Neural crest cell (in vitro differentiated cells): ENCODE data around the gene CALR3. TPM values are rescaled to one million over a fixed set of nuclear protein-coding genes. Genes with fewer than 3 reads are reported as not detected.
"Not testable (repeated sequence)": the region's sequence is repeated elsewhere in the genome, so short reads cannot be mapped to it uniquely, and the experiment has no call there.

Experiments
- DNase-seq: peaks from one replicate; pipeline ENCODE4 v3.0.0; 2021; ENCODE audit warnings: low read depth, mixed read lengths, low spot score
- H3K27ac Mint-ChIP-seq: one replicate; pipeline ENCODE4 v1.8.0; 2021; ENCODE audit warnings: mild to moderate bottlenecking, mixed read lengths; ENCODE audit not compliant: unreplicated experiment
- H3K27me3 Mint-ChIP-seq: 2 replicates; pipeline ENCODE4 v1.8.0; 2021; ENCODE audit warnings: low read depth, mild to moderate bottlenecking, mixed read lengths
- H3K36me3 Mint-ChIP-seq: 2 replicates; pipeline ENCODE4 v1.8.0; 2021; ENCODE audit warnings: low read depth, mild to moderate bottlenecking, mixed read lengths
- H3K4me1 Mint-ChIP-seq: 2 replicates; pipeline ENCODE4 v1.8.0; 2021; ENCODE audit warnings: mixed read lengths
- H3K4me3 Mint-ChIP-seq: one replicate; pipeline ENCODE4 v1.8.0; 2021; ENCODE audit warnings: mild to moderate bottlenecking, mixed read lengths
- H3K9me3 Mint-ChIP-seq: 2 replicates; pipeline ENCODE4 v1.8.0; 2021; ENCODE audit warnings: mixed read lengths
- total RNA-seq: library from RNA; stranded (reverse); gene quantifications from 2 replicates; pipeline ENCODE4 v1.2.1, GENCODE V29; 2021
- TF ChIP-seq, protein P1 (sequence below): fragments of 200-600 bp; sonication (generic); conservative IDR thresholded peaks from 2 replicates; pipeline ENCODE4 v1.5.0; 2021; ENCODE audit warnings: antibody characterized with exemption, mild to moderate bottlenecking

The CALR3 gene
- total RNA-seq, 1 donor from 2014 or later, result not detected

DNA sequence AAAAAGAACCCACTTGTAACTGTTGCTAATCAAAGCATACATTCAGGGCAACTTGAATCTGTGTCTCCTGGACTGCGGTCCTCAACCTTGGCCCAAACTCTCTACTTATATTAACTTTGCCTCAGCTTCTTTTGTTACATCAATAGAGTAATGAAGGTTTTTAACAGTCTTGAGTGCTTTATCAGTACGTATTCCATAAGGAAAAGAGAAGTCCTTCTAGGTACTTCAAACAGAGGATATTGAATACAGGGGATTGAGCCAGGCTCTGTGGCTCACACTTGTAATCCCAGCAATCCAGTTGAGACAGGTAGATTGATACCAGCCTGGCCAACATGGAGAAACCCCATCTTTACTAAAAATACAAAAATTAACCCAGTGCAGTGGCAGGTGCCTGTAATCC, 23.0 kb downstream of the CALR3 start:
- TF ChIP-seq, protein P1, sequence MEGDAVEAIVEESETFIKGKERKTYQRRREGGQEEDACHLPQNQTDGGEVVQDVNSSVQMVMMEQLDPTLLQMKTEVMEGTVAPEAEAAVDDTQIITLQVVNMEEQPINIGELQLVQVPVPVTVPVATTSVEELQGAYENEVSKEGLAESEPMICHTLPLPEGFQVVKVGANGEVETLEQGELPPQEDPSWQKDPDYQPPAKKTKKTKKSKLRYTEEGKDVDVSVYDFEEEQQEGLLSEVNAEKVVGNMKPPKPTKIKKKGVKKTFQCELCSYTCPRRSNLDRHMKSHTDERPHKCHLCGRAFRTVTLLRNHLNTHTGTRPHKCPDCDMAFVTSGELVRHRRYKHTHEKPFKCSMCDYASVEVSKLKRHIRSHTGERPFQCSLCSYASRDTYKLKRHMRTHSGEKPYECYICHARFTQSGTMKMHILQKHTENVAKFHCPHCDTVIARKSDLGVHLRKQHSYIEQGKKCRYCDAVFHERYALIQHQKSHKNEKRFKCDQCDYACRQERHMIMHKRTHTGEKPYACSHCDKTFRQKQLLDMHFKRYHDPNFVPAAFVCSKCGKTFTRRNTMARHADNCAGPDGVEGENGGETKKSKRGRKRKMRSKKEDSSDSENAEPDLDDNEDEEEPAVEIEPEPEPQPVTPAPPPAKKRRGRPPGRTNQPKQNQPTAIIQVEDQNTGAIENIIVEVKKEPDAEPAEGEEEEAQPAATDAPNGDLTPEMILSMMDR, result no peak
- no peaks in the 10 kb centered on the region for H3K9me3 Mint-ChIP-seq
- H3K4me1 Mint-ChIP-seq, result peaks cover 28% of the 10 kb centered on the region
- DNase-seq, result no peak
- H3K36me3 Mint-ChIP-seq, result no peaks in the 10 kb centered on the region
- no peaks in the 10 kb centered on the region for H3K27me3 Mint-ChIP-seq
- H3K4me3 Mint-ChIP-seq, result peak overlapping the region; percentile 86
- H3K27ac Mint-ChIP-seq, result no peak overlapping the region

GRCh38 chr19:16472559-16472899, 23.4 kb downstream of the CALR3 start:
- H3K4me3 Mint-ChIP-seq, result peak overlapping the region; percentile 86
- H3K27ac Mint-ChIP-seq, H3K27me3 Mint-ChIP-seq, DNase-seq, H3K36me3 Mint-ChIP-seq, H3K9me3 Mint-ChIP-seq: not testable (repeated sequence)
- H3K4me1 Mint-ChIP-seq, result peaks cover 32% of the 10 kb centered on the region

DNA sequence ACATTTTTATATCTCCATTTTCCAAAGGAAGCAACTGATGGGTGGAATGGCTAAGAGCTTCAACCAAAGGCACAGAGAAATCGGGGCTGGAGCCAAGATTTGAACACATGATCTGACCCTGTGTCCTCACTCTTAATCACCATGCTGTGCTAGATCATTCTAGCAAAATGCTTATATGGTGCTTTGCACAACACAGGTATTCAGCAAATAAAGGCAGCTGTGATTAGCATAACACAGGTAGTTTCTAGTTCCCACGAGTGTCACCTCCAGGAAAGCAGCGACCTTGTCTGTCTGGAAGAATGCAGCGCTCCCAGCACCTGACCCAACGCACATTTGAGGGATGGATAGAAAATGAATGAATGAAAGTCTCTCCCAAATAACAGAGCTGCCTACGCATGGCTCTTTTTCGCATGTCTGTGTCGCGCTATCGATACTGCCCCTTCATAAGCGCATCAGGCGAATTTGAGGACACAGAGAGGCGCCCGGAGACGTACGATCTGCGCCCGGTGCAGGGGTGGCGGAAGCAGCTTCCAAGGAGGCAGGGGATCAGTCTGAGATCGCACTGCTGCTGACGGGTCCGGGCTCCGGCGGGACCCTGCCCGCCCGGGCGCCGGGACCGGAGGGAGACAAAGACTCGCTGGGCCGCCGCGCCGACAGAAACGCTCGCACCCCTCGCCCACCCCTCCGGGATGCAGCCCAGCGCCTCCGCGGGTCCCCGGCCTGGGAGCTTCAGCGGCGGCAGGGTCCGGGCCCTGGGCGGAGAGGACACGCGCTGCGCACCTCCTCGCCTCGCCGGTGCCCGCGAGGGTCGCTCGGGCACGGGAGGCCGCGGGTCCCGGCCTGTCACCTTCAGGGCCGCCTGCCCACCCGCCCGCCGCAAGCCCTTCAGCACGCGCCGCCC, 24.8 kb downstream of the CALR3 start:
- TF ChIP-seq, protein P1, result no peak
- H3K9me3 Mint-ChIP-seq, result no peaks in the 10 kb centered on the region
- H3K36me3 Mint-ChIP-seq, result peaks cover 1% of the 10 kb centered on the region
- H3K4me1 Mint-ChIP-seq, result peaks cover 39% of the 10 kb centered on the region
- H3K4me3 Mint-ChIP-seq, result peak overlapping the region; percentile 96
- DNase-seq, result peak; percentile 16
- H3K27me3 Mint-ChIP-seq, result no peaks in the 10 kb centered on the region
- H3K27ac Mint-ChIP-seq, result peak overlapping the region; percentile 86

DNA sequence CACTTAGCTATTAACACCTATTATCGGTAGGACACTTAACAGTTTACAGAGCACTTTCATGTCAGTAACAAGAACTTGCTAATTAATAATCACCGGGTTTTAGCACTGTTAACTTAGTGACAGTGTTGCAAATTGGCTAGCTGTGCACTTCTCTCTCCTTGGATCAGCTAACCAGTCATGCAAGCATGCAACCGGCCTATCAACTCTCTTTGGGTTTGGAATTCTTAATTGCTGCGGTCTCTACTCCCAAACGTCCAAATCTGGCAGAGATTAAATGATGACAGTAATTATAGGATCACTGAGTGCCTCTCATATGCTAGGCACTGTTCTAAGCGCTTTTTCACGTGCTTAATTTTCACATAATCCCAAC, 25.4 kb downstream of the CALR3 start:
- TF ChIP-seq, protein P1, result no peak
- Mint-ChIP-seq H3K4me1 (peaks cover 41% of the 10 kb centered on the region), H3K27me3 (no peaks in the 10 kb centered on the region), H3K9me3 (no peaks in the 10 kb centered on the region), H3K4me3 (peak overlapping the region; percentile 96), H3K27ac (no peak overlapping the region), H3K36me3 (peaks cover 2% of the 10 kb centered on the region)
- DNase-seq, result no peak

DNA sequence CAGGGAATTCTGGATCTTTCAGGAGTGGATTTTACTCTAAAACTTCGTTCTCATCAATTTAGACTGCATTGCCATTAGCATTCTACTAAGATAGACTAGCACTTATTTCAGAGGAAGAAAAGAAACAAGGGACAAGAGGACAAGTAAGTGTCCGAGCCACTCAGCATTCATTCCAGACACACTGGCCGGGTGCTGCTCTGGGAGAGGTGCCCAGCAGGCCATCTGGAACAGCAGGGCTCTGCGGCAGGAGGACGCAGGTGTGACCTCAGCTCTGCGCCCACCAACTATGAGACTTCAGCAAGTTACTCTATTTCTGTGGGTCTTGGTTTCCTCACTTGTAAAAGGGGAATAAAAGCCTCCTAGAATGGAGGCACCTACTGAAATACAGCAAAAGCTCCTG, 28.4 kb downstream of the CALR3 start:
- no peak for DNase-seq
- Mint-ChIP-seq H3K27me3 (no peaks in the 10 kb centered on the region), H3K9me3 (no peaks in the 10 kb centered on the region), H3K27ac (peak overlapping the region; percentile 96), H3K4me3 (peak overlapping the region; percentile 80), H3K4me1 (peaks cover 58% of the 10 kb centered on the region), H3K36me3 (peaks cover 2% of the 10 kb centered on the region)
- TF ChIP-seq, protein P1, result no peak

GRCh38 chr19:16466802-16467427, 29.1 kb downstream of the CALR3 start:
- H3K4me3 Mint-ChIP-seq, result peak overlapping the region; percentile 80
- H3K27me3 Mint-ChIP-seq, H3K9me3 Mint-ChIP-seq, DNase-seq, H3K27ac Mint-ChIP-seq, H3K36me3 Mint-ChIP-seq: not testable (repeated sequence)
- H3K4me1 Mint-ChIP-seq, result peaks cover 58% of the 10 kb centered on the region
